Measurements from ENCODE around the gene PDE11A.

DNA sequence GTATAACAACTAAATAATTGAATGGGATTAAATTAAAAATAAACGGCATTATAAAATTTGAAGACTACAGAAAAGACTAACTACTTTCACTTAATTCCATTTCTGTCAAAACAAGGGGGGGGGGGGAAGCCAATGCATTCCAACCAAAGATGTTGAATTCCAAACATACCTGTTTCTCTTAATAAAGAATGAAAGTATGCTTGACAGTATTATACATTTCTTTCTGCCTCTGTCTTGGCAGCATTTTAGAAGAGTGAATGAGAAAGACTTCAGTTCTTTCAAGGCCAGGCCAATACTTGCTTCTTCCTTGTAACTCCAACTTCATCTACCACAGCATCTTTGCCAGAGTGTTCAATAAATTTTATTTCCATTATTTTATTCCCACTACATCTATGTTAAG is 65.9 kb downstream of the PDE11A start:
- TF ChIP-seq CTCF (IDR thresholded peaks at IDR 0.05): no peak
- no peak for TF ChIP-seq POLR2A (IDR thresholded peaks at IDR 0.05)
